Stimulated activated effector memory CD8-positive, alpha-beta T cell treated with anti-CD3 and anti-CD28 coated beads, Interleukin-12 subunit alpha, Interleukin-12 subunit beta, amount 100 ng/mL, for 72 hours (primary cell): ENCODE measurements around the gene PDE7B.

ENCODE experiments used
- ATAC-seq: fragments of 150-1000 bp; cut with Tn5 transposase; 2 replicates; pipeline ENCODE4 v1.10.0; 2021
- DNase-seq, 2 donors: peaks; one replicate each; pipeline ENCODE4 v3.0.0; 2021 to 2022; ENCODE audit warnings: low spot score in 2 of 2
- H3K27ac Mint-ChIP-seq: one replicate; pipeline ENCODE4 v1.8.0; 2022; ENCODE audit warnings: mild to moderate bottlenecking, mixed read lengths
- H3K36me3 Mint-ChIP-seq: one replicate; pipeline ENCODE4 v1.8.0; 2022; ENCODE audit warnings: mild to moderate bottlenecking, mixed read lengths
- H3K4me1 Mint-ChIP-seq: one replicate; pipeline ENCODE4 v1.8.0; 2022; ENCODE audit warnings: mixed read lengths
- H3K4me3 Mint-ChIP-seq: one replicate; pipeline ENCODE4 v1.8.0; 2022; ENCODE audit warnings: mild to moderate bottlenecking, mixed read lengths
- H3K9me3 Mint-ChIP-seq: one replicate; pipeline ENCODE4 v1.8.0; 2022; ENCODE audit warnings: mixed read lengths

Gene PDE7B

GRCh38 chr6:136060759-136061158 lies 209.3 kb downstream of the PDE7B start:
- Mint-ChIP-seq H3K4me3 (no peak overlapping the region), H3K4me1 (no peaks in the 10 kb centered on the region), H3K27ac (no peak overlapping the region), H3K9me3 (no peaks in the 10 kb centered on the region), H3K36me3 (no peaks in the 10 kb centered on the region)
- ATAC-seq = no peak
- no peak for DNase-seq

- Mint-ChIP-seq H3K27ac (no peak overlapping the region), H3K4me1 (no peaks in the 10 kb centered on the region), H3K4me3 (no peak overlapping the region), H3K9me3 (no peaks in the 10 kb centered on the region), H3K36me3 (no peaks in the 10 kb centered on the region)
- ATAC-seq (no peak), DNase-seq (no peak)
These were observed 210.2 kb downstream of the PDE7B start for GRCh38 chr6:136061701-136062100.

GRCh38 chr6:136063096-136063495 lies 211.6 kb downstream of the PDE7B start:
- ATAC-seq = no peak
- Mint-ChIP-seq H3K36me3 (no peaks in the 10 kb centered on the region), H3K27ac (no peak overlapping the region), H3K9me3 (no peaks in the 10 kb centered on the region), H3K4me1 (no peaks in the 10 kb centered on the region), H3K4me3 (no peak overlapping the region)
- DNase-seq = no peak

- no peaks in the 10 kb centered on the region for H3K4me1 Mint-ChIP-seq
- DNase-seq = no peak
- no peaks in the 10 kb centered on the region for H3K9me3 Mint-ChIP-seq
- H3K36me3 Mint-ChIP-seq = no peaks in the 10 kb centered on the region
- no peak for ATAC-seq
- H3K4me3 Mint-ChIP-seq = no peak overlapping the region
- no peak overlapping the region for H3K27ac Mint-ChIP-seq
These were observed 214.5 kb downstream of the PDE7B start for GRCh38 chr6:136066005-136066404.

DNA sequence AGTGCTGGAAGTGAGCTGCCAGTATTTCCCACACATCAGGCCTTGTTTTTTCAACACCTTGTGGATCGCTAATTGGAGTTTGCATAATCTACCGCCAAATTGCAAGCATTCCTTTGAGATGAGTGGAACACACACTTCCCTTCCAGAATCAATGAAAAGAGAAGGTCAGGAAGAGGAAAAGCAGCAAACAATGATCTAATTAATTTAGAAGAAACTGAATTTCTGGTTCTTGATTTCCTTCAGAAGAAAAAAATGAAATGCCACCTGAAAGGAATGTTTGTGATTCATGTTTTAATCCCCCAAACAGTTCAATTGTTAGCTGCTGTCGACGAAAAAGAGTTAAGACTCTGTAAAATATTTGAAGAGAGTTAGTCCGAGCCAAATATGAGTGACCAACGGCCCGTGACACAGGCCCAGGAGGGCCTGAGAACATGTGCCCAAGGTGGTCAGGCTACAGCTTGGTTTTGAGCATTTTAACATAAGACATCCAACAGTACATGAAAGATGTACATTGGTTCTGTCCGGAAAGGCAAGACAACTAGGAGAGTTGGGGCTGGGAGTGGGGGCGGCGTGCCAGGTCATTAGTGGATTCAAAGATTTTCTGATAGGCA lies 216.3 kb downstream of the PDE7B start:
- Mint-ChIP-seq H3K4me1 (no peaks in the 10 kb centered on the region), H3K27ac (no peak overlapping the region), H3K9me3 (no peaks in the 10 kb centered on the region), H3K36me3 (no peaks in the 10 kb centered on the region), H3K4me3 (no peak overlapping the region)
- no peak for ATAC-seq
- DNase-seq = no peak

GRCh38 chr6:136069119-136069518 lies 217.6 kb downstream of the PDE7B start:
- H3K4me3 Mint-ChIP-seq = no peak overlapping the region
- no peak for ATAC-seq
- no peaks in the 10 kb centered on the region for H3K9me3 Mint-ChIP-seq
- H3K4me1 Mint-ChIP-seq = no peaks in the 10 kb centered on the region
- no peak overlapping the region for H3K27ac Mint-ChIP-seq
- H3K36me3 Mint-ChIP-seq = no peaks in the 10 kb centered on the region
- DNase-seq = no peak

DNA sequence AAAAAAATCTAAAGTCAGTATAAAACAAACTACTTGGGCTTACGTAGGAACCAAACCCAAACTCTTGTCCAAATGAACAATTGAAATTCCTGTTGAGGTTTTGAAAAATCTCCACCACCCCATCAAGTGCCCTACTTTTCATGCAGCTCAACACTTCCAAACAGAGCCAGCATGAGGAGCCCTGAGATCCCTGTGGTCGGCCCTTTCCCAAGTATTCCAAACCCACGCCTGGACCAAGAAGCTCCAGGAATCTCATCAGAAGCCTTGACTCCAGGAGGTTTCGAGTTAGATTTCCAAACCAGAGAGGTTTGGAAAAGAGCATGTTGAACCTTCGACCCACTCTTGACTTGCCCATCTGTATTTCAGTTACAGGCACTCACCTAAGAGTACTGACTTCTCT lies 219.3 kb downstream of the PDE7B start:
- H3K4me3 Mint-ChIP-seq = no peak overlapping the region
- H3K9me3 Mint-ChIP-seq = no peaks in the 10 kb centered on the region
- no peak for DNase-seq
- H3K4me1 Mint-ChIP-seq = no peaks in the 10 kb centered on the region
- no peaks in the 10 kb centered on the region for H3K36me3 Mint-ChIP-seq
- ATAC-seq = no peak
- H3K27ac Mint-ChIP-seq = no peak overlapping the region

- Mint-ChIP-seq H3K9me3 (no peaks in the 10 kb centered on the region), H3K4me1 (no peaks in the 10 kb centered on the region), H3K4me3 (no peak overlapping the region), H3K27ac (no peak overlapping the region), H3K36me3 (no peaks in the 10 kb centered on the region)
- DNase-seq (no peak), ATAC-seq (no peak)
These were observed 221.2 kb downstream of the PDE7B start for GRCh38 chr6:136072691-136073090.

DNA sequence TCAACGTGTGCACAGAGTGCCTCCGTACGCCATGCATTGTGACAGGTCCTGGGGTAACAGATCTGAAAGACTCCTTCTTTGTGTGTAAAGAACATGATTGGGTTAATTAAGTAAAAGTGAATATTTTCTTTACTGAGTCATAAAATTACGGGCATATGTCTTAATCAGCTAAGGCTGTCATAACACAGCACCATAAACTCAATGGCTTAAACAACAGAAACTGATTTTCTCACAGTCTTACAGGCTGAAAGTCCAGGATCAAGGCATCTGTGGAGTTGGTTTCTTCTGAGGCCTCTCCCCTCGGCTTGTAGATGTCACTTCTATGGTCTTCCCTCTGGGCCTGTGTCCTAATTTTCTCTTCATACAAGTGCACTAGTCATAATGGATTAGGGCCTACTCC lies 221.7 kb downstream of the PDE7B start:
- no peak for ATAC-seq
- H3K9me3 Mint-ChIP-seq = no peaks in the 10 kb centered on the region
- no peak for DNase-seq
- H3K36me3 Mint-ChIP-seq = no peaks in the 10 kb centered on the region
- no peak overlapping the region for H3K4me3 Mint-ChIP-seq
- no peak overlapping the region for H3K27ac Mint-ChIP-seq
- H3K4me1 Mint-ChIP-seq = no peaks in the 10 kb centered on the region

DNA sequence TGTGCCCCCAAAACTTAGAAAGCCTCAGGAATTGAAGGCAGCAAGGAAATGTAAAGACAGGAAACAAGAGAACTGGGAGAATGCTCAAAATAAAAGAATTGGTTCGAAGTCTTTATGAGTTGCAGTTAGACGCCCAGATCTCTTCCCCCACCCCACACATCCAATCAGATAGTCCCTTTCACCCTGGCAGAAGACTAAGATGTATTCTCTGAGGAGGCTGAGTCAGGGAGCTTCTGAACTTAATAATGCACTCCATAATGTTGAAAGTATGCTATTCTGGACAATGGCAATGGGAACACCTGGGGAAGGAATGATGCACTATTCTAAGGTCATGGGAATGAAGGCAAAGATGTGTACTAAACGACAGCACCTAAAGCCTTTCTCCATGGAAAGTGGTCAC lies 225.0 kb downstream of the PDE7B start:
- no peak for DNase-seq
- Mint-ChIP-seq H3K36me3 (no peaks in the 10 kb centered on the region), H3K4me1 (no peaks in the 10 kb centered on the region)

GRCh38 chr6:136077834-136078576 lies 226.5 kb downstream of the PDE7B start:
- DNase-seq = no peak
- Mint-ChIP-seq H3K4me1 (no peaks in the 10 kb centered on the region), H3K36me3 (no peaks in the 10 kb centered on the region), H3K4me3 (no peak overlapping the region), H3K9me3 (no peaks in the 10 kb centered on the region), H3K27ac (no peak overlapping the region)
- ATAC-seq = no peak

More for the DNA sequence above, 225.0 kb downstream of the PDE7B start:
- no peaks in the 10 kb centered on the region for H3K9me3 Mint-ChIP-seq
- no peak overlapping the region for H3K27ac Mint-ChIP-seq
- ATAC-seq = no peak
- H3K4me3 Mint-ChIP-seq = no peak overlapping the region

DNA sequence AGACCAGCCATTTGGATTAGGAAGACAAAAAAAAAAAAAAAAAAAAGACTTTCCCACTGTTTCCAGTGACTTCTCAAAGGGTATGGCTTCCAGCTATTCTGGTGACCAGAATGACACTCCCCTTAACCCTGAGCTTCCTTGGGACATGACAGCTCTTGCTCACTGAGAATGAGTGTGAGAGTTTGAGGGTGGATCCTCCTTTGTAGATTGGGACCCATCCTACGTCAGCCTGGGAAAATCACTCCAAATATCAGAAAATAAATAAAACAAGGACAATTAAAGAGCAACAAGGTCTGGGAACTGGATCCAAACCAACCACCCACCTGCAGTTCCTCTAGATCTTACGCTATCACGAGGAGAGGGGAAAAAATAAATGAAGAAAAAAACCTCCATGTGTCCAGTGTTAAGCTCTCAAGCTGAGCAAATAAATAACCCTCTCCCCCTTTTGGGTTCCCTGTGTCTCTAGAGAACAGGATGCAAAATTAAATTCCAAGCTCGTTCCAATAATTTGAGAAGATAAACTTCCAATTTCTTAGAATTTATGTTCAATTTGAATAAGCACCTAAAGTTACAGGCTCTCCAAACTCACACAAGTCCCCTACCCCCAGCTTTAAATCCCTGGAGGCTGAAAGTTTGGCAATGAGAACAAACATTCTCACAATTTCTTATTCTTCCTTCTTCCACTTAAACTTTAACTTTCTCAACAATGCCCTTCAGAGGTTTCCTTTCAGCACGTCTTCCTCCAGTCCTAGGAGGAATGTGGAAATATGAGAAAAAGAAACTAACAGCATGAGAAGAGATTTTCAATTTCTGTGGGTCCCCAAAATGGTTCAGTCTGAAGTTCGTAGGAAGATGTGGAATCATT lies 228.4 kb downstream of the PDE7B start:
- H3K36me3 Mint-ChIP-seq = no peaks in the 10 kb centered on the region
- H3K27ac Mint-ChIP-seq = no peak overlapping the region

DNA sequence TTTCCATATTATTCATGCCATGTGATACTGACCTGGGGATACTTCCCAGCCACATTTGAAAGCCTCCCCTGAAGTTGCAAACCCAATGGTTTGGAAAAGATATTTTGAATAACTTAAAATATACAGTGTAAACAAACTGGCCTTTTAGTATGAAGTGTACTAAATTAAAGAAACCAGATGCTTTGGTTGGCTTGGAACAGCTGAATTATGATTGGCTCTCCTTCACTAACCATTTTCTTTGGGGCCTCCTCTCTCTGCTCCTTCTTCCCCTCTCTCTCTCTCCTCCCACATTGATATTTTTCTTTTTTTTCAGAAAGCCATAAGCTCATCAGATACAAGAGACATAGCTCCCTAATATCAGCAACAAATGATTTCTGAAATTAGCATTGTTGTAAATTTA lies 232.0 kb downstream of the PDE7B start:
- H3K27ac Mint-ChIP-seq = no peak overlapping the region
- H3K4me3 Mint-ChIP-seq = no peak overlapping the region
- H3K36me3 Mint-ChIP-seq = no peaks in the 10 kb centered on the region
- no peak for ATAC-seq
- no peaks in the 10 kb centered on the region for H3K9me3 Mint-ChIP-seq
- no peaks in the 10 kb centered on the region for H3K4me1 Mint-ChIP-seq
- DNase-seq = no peak

More for the DNA sequence above, 228.4 kb downstream of the PDE7B start:
- ATAC-seq (no peak), DNase-seq (no peak)
- H3K9me3 Mint-ChIP-seq = no peaks in the 10 kb centered on the region
- no peak overlapping the region for H3K4me3 Mint-ChIP-seq
- no peaks in the 10 kb centered on the region for H3K4me1 Mint-ChIP-seq

DNA sequence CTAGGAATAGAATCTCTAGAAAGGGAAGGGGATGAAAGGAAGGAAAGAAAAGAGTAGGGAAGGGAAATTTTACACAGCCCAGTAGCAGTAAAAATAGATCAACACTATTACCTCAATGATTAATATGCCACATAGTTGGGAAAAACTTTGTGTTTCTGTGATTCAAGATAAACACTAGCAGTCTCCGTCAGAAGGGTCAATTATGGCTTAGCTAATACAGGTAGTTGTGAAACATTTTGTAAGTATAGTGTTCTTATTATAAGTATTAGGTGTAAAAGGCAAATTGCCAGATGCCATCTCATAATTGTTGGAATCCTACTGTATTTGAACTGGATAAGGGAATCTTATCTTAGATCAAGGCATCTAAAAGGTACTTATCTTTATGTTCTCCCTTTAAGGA lies 232.9 kb downstream of the PDE7B start:
- H3K9me3 Mint-ChIP-seq = no peaks in the 10 kb centered on the region
- no peaks in the 10 kb centered on the region for H3K36me3 Mint-ChIP-seq
- no peak overlapping the region for H3K4me3 Mint-ChIP-seq
- no peak overlapping the region for H3K27ac Mint-ChIP-seq
- ATAC-seq (no peak), DNase-seq (no peak)
- no peaks in the 10 kb centered on the region for H3K4me1 Mint-ChIP-seq

DNA sequence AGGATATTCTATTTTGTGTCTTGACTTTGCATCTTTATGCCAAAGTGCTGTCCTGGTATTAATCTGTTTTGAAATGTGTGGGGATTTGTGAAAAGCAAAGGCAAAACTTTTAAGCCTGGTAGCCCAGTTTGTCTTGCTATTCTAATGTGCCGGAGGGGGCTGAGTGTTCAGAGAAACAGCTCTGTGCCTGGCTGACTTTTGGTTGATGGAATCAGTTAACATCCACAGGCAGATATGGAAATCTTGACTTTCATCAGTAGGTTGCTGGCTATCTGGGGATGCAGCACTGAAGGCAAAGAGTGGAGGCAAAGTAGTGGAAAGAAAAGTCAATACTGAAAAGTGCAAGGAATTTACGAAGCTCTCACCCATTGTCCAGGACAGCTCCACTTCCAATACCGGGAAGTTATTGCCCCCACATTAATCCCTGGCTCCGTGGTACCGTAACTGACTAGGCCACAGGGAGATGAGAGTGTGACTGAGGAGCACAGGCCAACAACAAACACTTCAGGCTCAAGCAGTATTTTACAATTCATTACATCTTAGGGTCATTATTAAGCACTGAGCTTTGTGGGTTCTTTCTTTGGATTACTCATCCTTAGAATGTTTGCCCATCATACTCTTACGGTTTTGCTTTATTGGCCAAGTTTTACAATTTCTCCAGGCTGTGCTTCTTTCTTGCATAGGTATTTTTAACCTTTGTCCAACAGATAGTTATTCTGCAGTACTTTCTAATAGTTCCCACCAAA lies 234.0 kb downstream of the PDE7B start:
- no peaks in the 10 kb centered on the region for H3K36me3 Mint-ChIP-seq
- H3K9me3 Mint-ChIP-seq = no peaks in the 10 kb centered on the region
- ATAC-seq (no peak), DNase-seq (no peak)
- no peak overlapping the region for H3K27ac Mint-ChIP-seq
- H3K4me1 Mint-ChIP-seq = no peaks in the 10 kb centered on the region
- no peak overlapping the region for H3K4me3 Mint-ChIP-seq
